ENCODE results near the gene CD200.

DNA sequence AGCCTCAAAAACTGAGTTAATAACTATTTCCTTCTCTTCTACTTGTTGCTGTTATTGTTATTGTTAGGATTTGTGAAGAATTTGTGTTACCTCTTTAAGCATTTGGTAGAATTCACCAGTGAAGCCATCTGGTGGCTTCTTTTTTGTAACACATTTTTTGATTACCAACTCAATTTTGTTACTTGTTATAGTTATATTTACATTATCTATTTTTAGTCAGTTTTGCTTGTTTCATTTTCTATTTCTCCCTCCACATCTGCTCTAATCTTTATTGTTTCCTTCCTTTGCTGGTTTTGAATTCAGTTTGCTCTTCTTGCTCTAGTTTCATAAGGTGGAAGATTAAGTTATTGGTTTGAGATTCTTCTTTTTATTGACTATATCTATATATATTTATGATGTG lies 35.2 kb upstream of the CD200 start:
- TF ChIP-seq, protein P1, sequence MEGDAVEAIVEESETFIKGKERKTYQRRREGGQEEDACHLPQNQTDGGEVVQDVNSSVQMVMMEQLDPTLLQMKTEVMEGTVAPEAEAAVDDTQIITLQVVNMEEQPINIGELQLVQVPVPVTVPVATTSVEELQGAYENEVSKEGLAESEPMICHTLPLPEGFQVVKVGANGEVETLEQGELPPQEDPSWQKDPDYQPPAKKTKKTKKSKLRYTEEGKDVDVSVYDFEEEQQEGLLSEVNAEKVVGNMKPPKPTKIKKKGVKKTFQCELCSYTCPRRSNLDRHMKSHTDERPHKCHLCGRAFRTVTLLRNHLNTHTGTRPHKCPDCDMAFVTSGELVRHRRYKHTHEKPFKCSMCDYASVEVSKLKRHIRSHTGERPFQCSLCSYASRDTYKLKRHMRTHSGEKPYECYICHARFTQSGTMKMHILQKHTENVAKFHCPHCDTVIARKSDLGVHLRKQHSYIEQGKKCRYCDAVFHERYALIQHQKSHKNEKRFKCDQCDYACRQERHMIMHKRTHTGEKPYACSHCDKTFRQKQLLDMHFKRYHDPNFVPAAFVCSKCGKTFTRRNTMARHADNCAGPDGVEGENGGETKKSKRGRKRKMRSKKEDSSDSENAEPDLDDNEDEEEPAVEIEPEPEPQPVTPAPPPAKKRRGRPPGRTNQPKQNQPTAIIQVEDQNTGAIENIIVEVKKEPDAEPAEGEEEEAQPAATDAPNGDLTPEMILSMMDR (IDR thresholded peaks at IDR 0.05) = no peak
- no peak for TF ChIP-seq POLR2A (IDR thresholded peaks at IDR 0.05)

Data from adrenal gland (tissue), 5 donors.